ENCODE data around the gene ZDHHC11.
"Not testable (repeated sequence)": the region's sequence is repeated elsewhere in the genome, so short reads cannot be mapped to it uniquely, and the experiment has no call there.

Gene ZDHHC11

GRCh38 chr5:858726-859125, 7.9 kb upstream of the ZDHHC11 start:
- DNase-seq, result no peak

- DNase-seq, result no peak
These were observed 6.0 kb upstream of the ZDHHC11 start for GRCh38 chr5:856531-857425.

- DNase-seq, result no peak
These were observed 5.2 kb upstream of the ZDHHC11 start for GRCh38 chr5:855771-856530.

GRCh38 chr5:854966-855743, 4.4 kb upstream of the ZDHHC11 start:
- no peak for DNase-seq

GRCh38 chr5:854217-854616, 3.4 kb upstream of the ZDHHC11 start:
- no peak for DNase-seq

- not testable (repeated sequence) for DNase-seq
These were observed 2.8 kb upstream of the ZDHHC11 start for GRCh38 chr5:853416-854090.

- no peak for DNase-seq
These were observed 1.9 kb upstream of the ZDHHC11 start for GRCh38 chr5:852431-853401.

- no peak for DNase-seq
These were observed 1.2 kb upstream of the ZDHHC11 start for GRCh38 chr5:852018-852417.

GRCh38 chr5:851553-851952, 767 bp upstream of the ZDHHC11 start:
- DNase-seq, result no peak

- no peak for DNase-seq
These were observed 290 bp upstream of the ZDHHC11 start for GRCh38 chr5:851076-851475.

GRCh38 chr5:849651-850301, 1.0 kb downstream of the ZDHHC11 start:
- no peak for DNase-seq

- no peak for DNase-seq
These were observed 2.1 kb downstream of the ZDHHC11 start for GRCh38 chr5:848671-849111.

GRCh38 chr5:847736-848135, 3.0 kb downstream of the ZDHHC11 start:
- not testable (repeated sequence) for DNase-seq

- DNase-seq, result not testable (repeated sequence)
These were observed 3.6 kb downstream of the ZDHHC11 start for GRCh38 chr5:847212-847611.

- not testable (repeated sequence) for DNase-seq
These were observed 4.1 kb downstream of the ZDHHC11 start for GRCh38 chr5:846602-847091.

- not testable (repeated sequence) for DNase-seq
These were observed 4.8 kb downstream of the ZDHHC11 start for GRCh38 chr5:845676-846601.

- not testable (repeated sequence) for DNase-seq
These were observed 5.6 kb downstream of the ZDHHC11 start for GRCh38 chr5:845031-845675.

- DNase-seq, result not testable (repeated sequence)
These were observed 6.4 kb downstream of the ZDHHC11 start for GRCh38 chr5:844426-844825.

GRCh38 chr5:843926-844325, 6.9 kb downstream of the ZDHHC11 start:
- not testable (repeated sequence) for DNase-seq

All from stimulated activated CD4-positive, alpha-beta T cell treated with anti-CD3 and anti-CD28 coated beads, Interleukin-4, amount 100 ng/mL, for 4 hours (primary cell).